GM10266 (cell line): ENCODE data around the gene TULP3.

Experiments used
- DNase-seq: peaks from one replicate; pipeline ENCODE4 v3.0.0; 2012; ENCODE audit errors: extremely low spot score
- CTCF ChIP-seq: IDR thresholded peaks from 2 replicates; pipeline ENCODE4 v1.5.1; 2012; ENCODE audit warnings: mild to moderate bottlenecking, low read depth; ENCODE audit not compliant: control insufficient read depth, insufficient read depth; ENCODE audit errors: missing control alignments

TULP3 gene

DNA sequence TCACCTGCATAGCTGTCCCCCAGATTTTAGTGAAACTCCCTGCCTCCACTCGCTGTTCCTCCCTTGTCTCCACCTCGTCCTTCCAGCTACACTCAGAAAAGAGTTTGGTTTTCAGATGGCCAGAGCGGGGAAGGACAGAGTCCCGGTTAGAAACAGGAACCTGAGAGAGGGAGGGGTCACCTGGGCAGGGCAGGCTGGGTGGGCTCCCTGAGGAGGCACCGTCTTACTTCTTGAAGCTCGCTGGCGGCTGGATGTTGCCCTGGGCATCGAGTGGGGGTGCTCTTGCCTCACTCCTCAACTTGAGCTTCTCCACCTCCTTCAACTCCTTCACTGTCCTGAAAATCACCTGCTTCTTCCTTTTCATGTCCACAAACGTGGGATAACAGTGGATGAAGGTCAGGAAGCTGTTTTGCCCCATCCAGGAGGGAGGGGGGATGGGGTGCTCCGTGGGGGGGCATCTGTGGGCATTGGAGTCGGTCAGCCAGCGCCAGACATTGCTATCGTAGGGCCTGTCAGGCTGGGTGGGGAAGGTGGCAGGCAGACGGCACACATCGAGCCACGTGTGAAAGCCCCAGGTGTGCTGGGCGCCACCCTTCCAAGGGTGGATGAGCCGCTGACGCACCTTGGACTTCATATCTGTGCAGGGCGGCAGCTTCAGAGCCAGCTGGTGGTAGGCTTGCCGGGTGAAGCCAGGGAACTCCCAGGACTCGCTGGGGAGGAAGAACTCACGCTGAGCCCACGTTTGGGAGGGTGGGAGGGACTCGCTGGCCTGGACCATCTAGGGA is 35.8 kb upstream of the TULP3 start:
- no peak for DNase-seq
- no peak for TF ChIP-seq CTCF

GRCh38 chr12:2855546-2855945 is 35.1 kb upstream of the TULP3 start:
- DNase-seq, result no peak
- no peak for TF ChIP-seq CTCF

DNA sequence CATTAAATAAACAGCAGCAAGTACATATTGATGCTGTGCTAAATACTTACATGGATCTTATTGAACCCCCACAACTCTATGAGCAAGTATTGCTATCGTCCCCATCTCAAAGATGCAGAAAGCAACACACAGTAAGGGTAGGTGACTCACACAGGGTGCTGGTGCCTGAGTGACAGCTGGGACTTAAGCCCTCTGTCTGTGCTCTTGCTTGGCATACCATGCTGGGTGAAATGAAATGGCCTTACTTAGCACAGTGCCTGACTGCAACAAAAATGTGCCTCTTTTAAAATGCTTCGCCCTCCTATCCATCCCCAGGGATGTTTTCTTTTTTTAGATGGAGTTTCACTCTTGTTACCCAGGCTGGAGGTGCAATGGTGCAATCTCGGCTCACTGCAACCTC is 34.6 kb upstream of the TULP3 start:
- no peak for TF ChIP-seq CTCF
- no peak for DNase-seq

DNA sequence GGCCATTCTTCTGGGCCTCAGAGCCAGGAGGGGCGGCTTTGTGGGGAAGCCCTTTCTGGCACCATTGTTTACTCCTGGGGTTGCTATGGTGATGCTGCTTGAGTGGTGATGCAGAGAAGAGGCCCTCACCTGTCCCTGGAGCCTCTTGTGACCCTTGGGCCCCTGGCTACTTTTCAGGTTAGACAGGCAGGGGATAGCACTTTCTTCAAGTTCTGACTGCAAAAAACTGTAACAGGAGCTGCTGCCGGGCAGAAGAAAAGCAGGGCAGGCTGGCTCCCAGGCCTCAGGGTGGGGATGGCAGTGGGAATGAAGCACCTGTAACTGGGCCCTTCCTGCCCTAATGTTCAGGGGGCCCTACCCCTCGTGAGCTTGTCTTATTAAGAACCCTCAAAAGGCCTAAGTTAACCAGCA is 33.7 kb upstream of the TULP3 start, which contains the start of gene TEX52:
TEX52 (minus strand) TSS at position 19 of the 411 bp plus-strand sequence; CDS start at position 6, 13 bp downstream.
- no peak for TF ChIP-seq CTCF
- DNase-seq, result no peak

- no peak for TF ChIP-seq CTCF
- no peak for DNase-seq
Observed at GRCh38 chr12:2857576-2857975, 33.1 kb upstream of the TULP3 start.

DNA sequence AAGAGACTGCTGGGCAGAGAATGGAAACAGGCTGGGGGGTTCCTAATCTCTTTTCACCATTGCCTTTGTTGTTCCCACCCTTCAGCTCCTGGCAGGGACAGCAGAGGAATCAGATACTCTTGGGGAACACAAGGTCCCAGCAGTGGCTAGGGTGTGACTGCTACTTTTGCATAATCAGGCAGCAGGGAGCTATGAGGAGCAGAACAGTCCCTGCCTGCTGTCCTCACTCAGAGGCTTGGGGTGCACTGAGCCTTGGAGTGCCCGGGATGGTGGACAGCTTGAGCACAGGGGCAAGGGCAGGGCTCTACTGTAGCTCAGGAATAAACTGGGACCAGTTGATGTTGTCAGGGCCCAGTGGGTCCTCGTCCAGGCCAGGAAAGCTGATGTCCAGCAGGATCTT is 32.4 kb upstream of the TULP3 start:
- DNase-seq, result no peak
- no peak for TF ChIP-seq CTCF

- no peak for DNase-seq
- no peak for TF ChIP-seq CTCF
Observed at GRCh38 chr12:2858944-2859421, 31.7 kb upstream of the TULP3 start.
